Uterus (tissue), 2 donors: ENCODE data around the gene CCIN.

Experiments used
- POLR2A ChIP-seq, 2 donors: fragments of 450-650 bp; IDR thresholded peaks; one replicate each; pipeline ENCODE4 v1.6.1; 2016; ENCODE audit warnings: antibody characterized with exemption in 2 of 2, mild to moderate bottlenecking in 1 of 2, moderate library complexity in 1 of 2
- TF ChIP-seq, protein P1 (sequence below), 4 experiments: fragments of 200-600 bp in 2 of 4; fragments of 450-650 bp in 2 of 4; sonication (generic) in 2 of 4; IDR thresholded peaks; one replicate each; pipeline ENCODE4 v1.5.1; 2016 to 2019; ENCODE audit warnings: antibody characterized with exemption in 4 of 4, mild to moderate bottlenecking in 2 of 4, moderate library complexity in 1 of 4

DNA sequence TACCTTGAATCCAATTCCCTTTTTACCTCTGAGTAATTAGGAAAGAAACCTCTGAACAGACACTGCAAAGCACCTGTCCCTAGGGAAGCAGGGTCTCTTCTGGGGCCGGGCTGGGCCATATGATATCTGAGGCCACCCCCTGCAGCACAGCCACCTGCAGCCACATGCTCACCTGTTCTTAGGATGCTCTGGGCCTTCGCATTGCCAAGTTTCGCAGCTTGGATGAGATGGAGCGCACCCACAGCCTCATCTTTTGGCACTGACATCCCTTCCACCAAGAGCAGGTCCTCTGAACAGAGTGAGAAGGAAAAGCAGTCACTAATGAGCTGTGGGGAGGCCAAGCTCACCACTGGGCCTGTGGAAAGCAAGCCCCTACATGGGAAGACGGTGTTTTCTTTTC, 48.8 kb downstream of the CCIN start:
- TF ChIP-seq, protein P1, sequence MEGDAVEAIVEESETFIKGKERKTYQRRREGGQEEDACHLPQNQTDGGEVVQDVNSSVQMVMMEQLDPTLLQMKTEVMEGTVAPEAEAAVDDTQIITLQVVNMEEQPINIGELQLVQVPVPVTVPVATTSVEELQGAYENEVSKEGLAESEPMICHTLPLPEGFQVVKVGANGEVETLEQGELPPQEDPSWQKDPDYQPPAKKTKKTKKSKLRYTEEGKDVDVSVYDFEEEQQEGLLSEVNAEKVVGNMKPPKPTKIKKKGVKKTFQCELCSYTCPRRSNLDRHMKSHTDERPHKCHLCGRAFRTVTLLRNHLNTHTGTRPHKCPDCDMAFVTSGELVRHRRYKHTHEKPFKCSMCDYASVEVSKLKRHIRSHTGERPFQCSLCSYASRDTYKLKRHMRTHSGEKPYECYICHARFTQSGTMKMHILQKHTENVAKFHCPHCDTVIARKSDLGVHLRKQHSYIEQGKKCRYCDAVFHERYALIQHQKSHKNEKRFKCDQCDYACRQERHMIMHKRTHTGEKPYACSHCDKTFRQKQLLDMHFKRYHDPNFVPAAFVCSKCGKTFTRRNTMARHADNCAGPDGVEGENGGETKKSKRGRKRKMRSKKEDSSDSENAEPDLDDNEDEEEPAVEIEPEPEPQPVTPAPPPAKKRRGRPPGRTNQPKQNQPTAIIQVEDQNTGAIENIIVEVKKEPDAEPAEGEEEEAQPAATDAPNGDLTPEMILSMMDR (IDR thresholded peaks at IDR 0.05) = no peak
- TF ChIP-seq POLR2A (IDR thresholded peaks at IDR 0.05) = no peak
